GM21576 (cell line): Measurements from ENCODE around the gene RPS6KL1.
"Not testable (repeated sequence)": the region's sequence is repeated elsewhere in the genome, so short reads cannot be mapped to it uniquely, and the experiment has no call there.

Experiments
- ATAC-seq: cut with Tn5 transposase; IDR thresholded peaks from one replicate; pipeline ENCODE4 v1.9.1; 2021; ENCODE audit warnings: mild to moderate bottlenecking, moderate library complexity; ENCODE audit not compliant: unreplicated experiment

RPS6KL1 gene

GRCh38 chr14:74937171-74937570, 14.1 kb upstream of the RPS6KL1 start:
- no peak for ATAC-seq

- no peak for ATAC-seq
These were observed 13.7 kb upstream of the RPS6KL1 start for GRCh38 chr14:74936731-74937130.

- ATAC-seq, result no peak
These were observed 13.1 kb upstream of the RPS6KL1 start for GRCh38 chr14:74936151-74936550.

GRCh38 chr14:74935360-74935680, 12.3 kb upstream of the RPS6KL1 start:
- ATAC-seq, result no peak

- ATAC-seq, result no peak
These were observed 11.7 kb upstream of the RPS6KL1 start for GRCh38 chr14:74934476-74935359.

GRCh38 chr14:74934041-74934440, 11.0 kb upstream of the RPS6KL1 start:
- no peak for ATAC-seq

- ATAC-seq, result not testable (repeated sequence)
These were observed 9.9 kb upstream of the RPS6KL1 start for GRCh38 chr14:74932936-74933335.

GRCh38 chr14:74932401-74932901, 9.4 kb upstream of the RPS6KL1 start:
- no peak for ATAC-seq

GRCh38 chr14:74931744-74932143, 8.7 kb upstream of the RPS6KL1 start:
- ATAC-seq, result not testable (repeated sequence)

GRCh38 chr14:74929242-74929641, 6.2 kb upstream of the RPS6KL1 start:
- no peak for ATAC-seq

- ATAC-seq, result no peak
These were observed 4.2 kb upstream of the RPS6KL1 start for GRCh38 chr14:74927225-74927624.

- no peak for ATAC-seq
These were observed 1.0 kb upstream of the RPS6KL1 start for GRCh38 chr14:74924061-74924460.

GRCh38 chr14:74921987-74922751, 891 bp downstream of the RPS6KL1 start:
- ATAC-seq, result no peak

- ATAC-seq, result no peak
These were observed 1.9 kb downstream of the RPS6KL1 start for GRCh38 chr14:74921053-74921620.

GRCh38 chr14:74920281-74920680, 2.8 kb downstream of the RPS6KL1 start:
- no peak for ATAC-seq

GRCh38 chr14:74919421-74920165, 3.5 kb downstream of the RPS6KL1 start:
- no peak for ATAC-seq

GRCh38 chr14:74918380-74918779, 4.7 kb downstream of the RPS6KL1 start:
- no peak for ATAC-seq

GRCh38 chr14:74917646-74918081, 5.4 kb downstream of the RPS6KL1 start:
- ATAC-seq, result no peak

- ATAC-seq, result no peak
These were observed 5.9 kb downstream of the RPS6KL1 start for GRCh38 chr14:74917178-74917543.

- no peak for ATAC-seq
These were observed 7.2 kb downstream of the RPS6KL1 start for GRCh38 chr14:74915826-74916225.

- ATAC-seq, result no peak
These were observed 7.6 kb downstream of the RPS6KL1 start for GRCh38 chr14:74915426-74915825.
